Measurements from ENCODE around the gene NID1.

NID1 gene

GRCh38 chr1:236072001-236072400, 7.1 kb upstream of the NID1 start:
- FAIRE-seq, result no peak
- no peak for TF ChIP-seq CTCF (IDR thresholded peaks at IDR 0.05; ENCODE audit: insufficient read depth, missing control alignments)
- DNase-seq (ENCODE audit: insufficient read length, low spot score), result no peak

GRCh38 chr1:236070753-236071152, 5.9 kb upstream of the NID1 start:
- TF ChIP-seq CTCF (IDR thresholded peaks at IDR 0.05; ENCODE audit: insufficient read depth, missing control alignments), result no peak
- no peak for DNase-seq (ENCODE audit: insufficient read length, low spot score)
- FAIRE-seq, result no peak

GRCh38 chr1:236069796-236070195, 4.9 kb upstream of the NID1 start:
- no peak for TF ChIP-seq CTCF (IDR thresholded peaks at IDR 0.05; ENCODE audit: insufficient read depth, missing control alignments)
- DNase-seq (ENCODE audit: insufficient read length, low spot score) (no peak), FAIRE-seq (no peak)

GRCh38 chr1:236067854-236068454, 3.1 kb upstream of the NID1 start:
- TF ChIP-seq CTCF (IDR thresholded peaks at IDR 0.05; ENCODE audit: insufficient read depth, missing control alignments), result no peak
- FAIRE-seq (no peak), DNase-seq (ENCODE audit: insufficient read length, low spot score) (no peak)

GRCh38 chr1:236066828-236067386, 2.0 kb upstream of the NID1 start:
- no peak for TF ChIP-seq CTCF (IDR thresholded peaks at IDR 0.05; ENCODE audit: insufficient read depth, missing control alignments)
- FAIRE-seq (no peak), DNase-seq (ENCODE audit: insufficient read length, low spot score) (no peak)

- no peak for TF ChIP-seq CTCF (IDR thresholded peaks at IDR 0.05; ENCODE audit: insufficient read depth, missing control alignments)
- DNase-seq (ENCODE audit: insufficient read length, low spot score), result no peak
- FAIRE-seq, result no peak
These were observed 1.2 kb upstream of the NID1 start for GRCh38 chr1:236066054-236066453.

GRCh38 chr1:236065509-236066005, 667 bp upstream of the NID1 start:
- no peak for TF ChIP-seq CTCF (IDR thresholded peaks at IDR 0.05; ENCODE audit: insufficient read depth, missing control alignments)
- DNase-seq (ENCODE audit: insufficient read length, low spot score) (no peak), FAIRE-seq (no peak)

Data from D721Med (cell line).